ENCODE results near the gene SACM1L. TPM values are rescaled to one million over a fixed set of nuclear protein-coding genes. Genes with fewer than 3 reads are reported as not detected.

SACM1L gene
- total and polyA plus RNA-seq, 2 donors (not counting 3 experiments of a cell fraction or from before 2014, with no cell fraction given) = 11.9 to 39.9 TPM

DNA sequence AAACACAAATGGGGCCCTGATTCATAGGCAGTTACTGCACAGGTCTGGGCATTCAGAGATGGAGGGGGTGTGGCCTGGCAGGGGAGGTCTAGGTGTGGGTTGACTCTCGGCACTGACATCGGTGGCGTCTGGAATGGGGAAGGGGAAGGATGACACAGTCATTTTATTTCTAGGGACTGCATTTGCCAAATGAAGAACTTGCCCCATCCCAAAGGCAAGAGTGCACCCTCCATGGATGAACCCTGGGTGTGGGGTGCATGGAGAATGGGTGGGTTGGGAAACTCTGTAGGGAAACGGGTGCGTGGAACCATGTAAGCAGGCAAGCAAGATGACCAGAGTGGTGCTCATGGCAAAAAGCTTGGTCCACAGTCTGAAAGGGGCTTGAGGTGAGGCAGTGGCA is 82.6 kb downstream of the SACM1L start:
- POLR2A ChIA-PET = no interaction called here

More for the DNA sequence above, 82.6 kb downstream of the SACM1L start:
- CTCF ChIA-PET = no interaction called here
- H3K27me3 ChIP-seq (ENCODE audit: control insufficient read depth in 2 of 2, insufficient read depth in 2 of 2, low read length in 2 of 2) = peaks cover 7 to 20% of the 10 kb centered on the region in 2 experiments
- no peaks in the 10 kb centered on the region for H3K4me1 ChIP-seq (ENCODE audit: control insufficient read depth, extremely low read depth, insufficient read depth, low read length)
- H3K79me2 ChIP-seq (ENCODE audit: control insufficient read depth, insufficient read depth, low read length) = no peaks in the 10 kb centered on the region
- no peak overlapping the region for H3K27ac ChIP-seq (ENCODE audit: insufficient read depth, low read depth, low read length)
- FAIRE-seq (no peak), DNase-seq (ENCODE audit: low read depth, low spot score) (no peak)
- H3K4me3 ChIP-seq (replicated peaks in 1 of 3; ENCODE audit: insufficient read depth in 1 of 3, low read depth in 1 of 3, low read length in 3 of 3) = no peak overlapping the region
- no peaks in the 10 kb centered on the region for H4K20me1 ChIP-seq (replicated peaks; ENCODE audit: control insufficient read depth, extremely low read depth, insufficient read depth, low read length)
- BruUV-seq (replicated peaks) = no TSS peak
- no peaks in the 10 kb centered on the region for H3K9me3 ChIP-seq (replicated peaks; ENCODE audit: control insufficient read depth, insufficient read depth, low read length)
- H3K36me3 ChIP-seq (ENCODE audit: control insufficient read depth in 2 of 2, extremely low read depth in 1 of 2, insufficient read depth in 2 of 2, low read length in 2 of 2) = no peaks in the 10 kb centered on the region
- H3K4me2 ChIP-seq (ENCODE audit: insufficient read depth, low read length) = no peak overlapping the region
- H3K9ac ChIP-seq (replicated peaks; ENCODE audit: extremely low read depth, insufficient read depth, low read length) = no peak overlapping the region
- dilution Hi-C loops (cut with MboI; ENCODE audit: extremely low pct_ligation_motif_present, low sequenced_read_pairs) (no loop called here), intact Hi-C loops (cut with micrococcal nuclease) (no loop called here)
- TF ChIP-seq FOS (IDR thresholded peaks at IDR 0.05; ENCODE audit: borderline replicate concordance, insufficient read depth, low read length) (no peak), JUN (IDR thresholded peaks at IDR 0.05; ENCODE audit: borderline replicate concordance, insufficient read depth, insufficient read length, low read depth) (no peak), MYC (IDR thresholded peaks at IDR 0.05; ENCODE audit: low read depth, low read length) (no peak), GATA2 (IDR thresholded peaks at IDR 0.05; ENCODE audit: insufficient read depth, insufficient read length, low read depth, low read length) (no peak), POLR2AphosphoS5 (IDR thresholded peaks at IDR 0.05; ENCODE audit: insufficient read depth, low read depth, low read length) (no peak), EZH2 (IDR thresholded peaks at IDR 0.05; ENCODE audit: borderline replicate concordance, low read depth, low read length, severe bottlenecking) (no peak), POLR2A (IDR thresholded peaks at IDR 0.05; ENCODE audit: low read depth, low read length) (no peak)
- TF ChIP-seq, protein P1, sequence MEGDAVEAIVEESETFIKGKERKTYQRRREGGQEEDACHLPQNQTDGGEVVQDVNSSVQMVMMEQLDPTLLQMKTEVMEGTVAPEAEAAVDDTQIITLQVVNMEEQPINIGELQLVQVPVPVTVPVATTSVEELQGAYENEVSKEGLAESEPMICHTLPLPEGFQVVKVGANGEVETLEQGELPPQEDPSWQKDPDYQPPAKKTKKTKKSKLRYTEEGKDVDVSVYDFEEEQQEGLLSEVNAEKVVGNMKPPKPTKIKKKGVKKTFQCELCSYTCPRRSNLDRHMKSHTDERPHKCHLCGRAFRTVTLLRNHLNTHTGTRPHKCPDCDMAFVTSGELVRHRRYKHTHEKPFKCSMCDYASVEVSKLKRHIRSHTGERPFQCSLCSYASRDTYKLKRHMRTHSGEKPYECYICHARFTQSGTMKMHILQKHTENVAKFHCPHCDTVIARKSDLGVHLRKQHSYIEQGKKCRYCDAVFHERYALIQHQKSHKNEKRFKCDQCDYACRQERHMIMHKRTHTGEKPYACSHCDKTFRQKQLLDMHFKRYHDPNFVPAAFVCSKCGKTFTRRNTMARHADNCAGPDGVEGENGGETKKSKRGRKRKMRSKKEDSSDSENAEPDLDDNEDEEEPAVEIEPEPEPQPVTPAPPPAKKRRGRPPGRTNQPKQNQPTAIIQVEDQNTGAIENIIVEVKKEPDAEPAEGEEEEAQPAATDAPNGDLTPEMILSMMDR (IDR thresholded peaks at IDR 0.05; ENCODE audit: extremely low read depth in 1 of 2, insufficient read depth in 1 of 2, low read depth in 1 of 2, low read length in 2 of 2) = no peak
- TF ChIP-seq, protein P2, sequence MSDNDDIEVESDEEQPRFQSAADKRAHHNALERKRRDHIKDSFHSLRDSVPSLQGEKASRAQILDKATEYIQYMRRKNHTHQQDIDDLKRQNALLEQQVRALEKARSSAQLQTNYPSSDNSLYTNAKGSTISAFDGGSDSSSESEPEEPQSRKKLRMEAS (IDR thresholded peaks at IDR 0.05; ENCODE audit: insufficient read depth, insufficient read length) = no peak
- H2AFZ ChIP-seq (ENCODE audit: low read depth, low read length) = no peak overlapping the region
- no peaks in the 10 kb centered on the region for H3K9me1 ChIP-seq (replicated peaks; ENCODE audit: control insufficient read depth, extremely low read depth, insufficient read depth, low read length)

All from endothelial cell of umbilical vein (primary cell).